GM12878 (cell line): ENCODE measurements around the gene ING1. TPM values are rescaled to one million over a fixed set of nuclear protein-coding genes. Genes with fewer than 3 reads are reported as not detected.

Experiments used
- ATAC-seq: fragments of 200-7000 bp; cut with Tn5 transposase; 3 replicates; pipeline ENCODE4 v1.9.1; 2020; ENCODE audit warnings: mild to moderate bottlenecking, moderate library complexity
- BruUV-seq: library from RNA; stranded (reverse); fragments of 400-500 nt; replicated peaks from 2 replicates; lab custom pipeline; 2021; lab: Mats Ljungman, UMichigan
- CTCF ChIA-PET: fragments of 300-600 bp; sonication (Branson Sonifier 250); formaldehyde crosslinking; extraction: SDS; loops from one replicate; lab custom pipeline; 2021; ENCODE audit warnings: inconsistent platforms; lab: Yijun Ruan, JAX
- POLR2A ChIA-PET: fragments of 350-600 bp; formaldehyde crosslinking; extraction: SDS; loops from one replicate; lab custom pipeline; 2021; ENCODE audit warnings: inconsistent platforms; lab: Charles Lee
- RAD21 ChIA-PET: fragments of 300-600 bp; sonication (Branson Sonifier 250); formaldehyde crosslinking; loops from one replicate; lab custom pipeline; 2023; ENCODE audit warnings: antibody characterized with exemption; ENCODE audit not compliant: unreplicated experiment; lab: Charles Lee
- SMC1A ChIA-PET: fragments of 300-600 bp; sonication (Branson Sonifier 250); formaldehyde crosslinking; loops from one replicate; lab custom pipeline; 2023; ENCODE audit not compliant: unreplicated experiment, uncharacterized antibody; lab: Charles Lee
- DNase-seq: peaks from one replicate; pipeline ENCODE4 v3.0.0-alpha.2; 2011; ENCODE audit warnings: low read depth, low spot score
- FAIRE-seq: peaks from 3 replicates; lab custom pipeline; 2011; peaks lifted over from hg19 to GRCh38; lab: Jason Lieb, UNC
- H2AFZ ChIP-seq: 2 replicates; pipeline ENCODE4 v1.6.0; 2011; ENCODE audit warnings: low read depth, low read length, control low read depth; ENCODE audit not compliant: control insufficient read depth
- H3K27ac ChIP-seq: 2 replicates; pipeline ENCODE4 v1.5.1; 2011; ENCODE audit warnings: control low read depth; ENCODE audit not compliant: control insufficient read depth, insufficient read depth
- H3K27me3 ChIP-seq, 2 experiments: replicated peaks in 1 of 2; 2 replicates each; pipeline versions ENCODE4 v1.6.0 to v1.6.1; 2011; ENCODE audit warnings: low read length in 1 of 2; ENCODE audit not compliant: control insufficient read depth in 2 of 2, insufficient read depth in 2 of 2
- H3K36me3 ChIP-seq, 2 experiments: 2 replicates each; pipeline ENCODE4 v1.5.1; 2011; ENCODE audit warnings: low read length in 1 of 2; ENCODE audit not compliant: control insufficient read depth in 2 of 2, insufficient read depth in 2 of 2
- H3K4me1 ChIP-seq: 2 replicates; pipeline ENCODE4 v1.6.1; 2011; ENCODE audit warnings: mild to moderate bottlenecking, low read length, moderate library complexity, mixed read lengths; ENCODE audit not compliant: control insufficient read depth, insufficient read depth
- H3K4me2 ChIP-seq: 2 replicates; pipeline ENCODE4 v1.6.0; 2011; ENCODE audit warnings: control low read depth; ENCODE audit not compliant: control insufficient read depth, insufficient read depth
- H3K4me3 ChIP-seq: fragments of 200-600 bp; sonication (generic); 2 replicates; pipeline ENCODE4 v1.5.1; 2016
- H3K79me2 ChIP-seq: 2 replicates; pipeline ENCODE4 v1.6.0; 2011; ENCODE audit warnings: low read length; ENCODE audit not compliant: control insufficient read depth, insufficient read depth
- H3K9ac ChIP-seq: 2 replicates; pipeline ENCODE4 v1.8.0; 2011; ENCODE audit warnings: low read length, control low read depth, mixed read lengths; ENCODE audit not compliant: control insufficient read depth, insufficient read depth
- H3K9me3 ChIP-seq: replicated peaks from 3 replicates; pipeline ENCODE4 v1.5.1; 2011; ENCODE audit warnings: mild to moderate bottlenecking, low read length; ENCODE audit not compliant: control insufficient read depth, insufficient read depth
- H4K20me1 ChIP-seq: 2 replicates; pipeline ENCODE4 v1.6.0; 2011; ENCODE audit not compliant: control insufficient read depth, insufficient read depth
- ATF7 ChIP-seq: fragments of 450-650 bp; IDR thresholded peaks from 2 replicates; pipeline ENCODE4 v1.6.1; 2016; ENCODE audit warnings: low read depth, mild to moderate bottlenecking
- BCL11A ChIP-seq: IDR thresholded peaks from 2 replicates; pipeline ENCODE4 v1.6.1; 2011; ENCODE audit warnings: low read depth, low read length
- CBFB ChIP-seq: IDR thresholded peaks from 2 replicates; pipeline ENCODE4 v1.6.1; 2016; ENCODE audit warnings: antibody characterized with exemption, low read depth
- CHD1 ChIP-seq: IDR thresholded peaks from 2 replicates; pipeline ENCODE4 v1.6.1; 2012; ENCODE audit warnings: low read depth, low read length, improper control_type of control experiment
- GABPA ChIP-seq: IDR thresholded peaks from 2 replicates; pipeline ENCODE4 v1.6.1; 2014; ENCODE audit warnings: antibody characterized with exemption, low read depth, mild to moderate bottlenecking, inconsistent platforms
- IKZF1 ChIP-seq: fragments of 450-650 bp; conservative IDR thresholded peaks from 2 replicates; pipeline ENCODE4 v1.6.1; 2017; ENCODE audit warnings: antibody characterized with exemption, mild to moderate bottlenecking
- KDM1A ChIP-seq: fragments of 200-600 bp; sonication (generic); IDR thresholded peaks from 2 replicates; pipeline ENCODE4 v1.6.1; 2016; ENCODE audit warnings: borderline replicate concordance
- LARP7 ChIP-seq: fragments of 450-650 bp; IDR thresholded peaks from 2 replicates; pipeline ENCODE4 v1.6.1; 2017; ENCODE audit warnings: mild to moderate bottlenecking
- NKRF ChIP-seq: fragments of 450-650 bp; conservative IDR thresholded peaks from 2 replicates; pipeline ENCODE4 v1.6.1; 2017; ENCODE audit warnings: mild to moderate bottlenecking, moderate library complexity
- RBBP5 ChIP-seq: fragments of 200-600 bp; sonication (generic); conservative IDR thresholded peaks from 2 replicates; pipeline ENCODE4 v1.6.1; 2016
- RCOR1 ChIP-seq: conservative IDR thresholded peaks from 2 replicates; pipeline ENCODE4 v1.6.1; 2012; ENCODE audit warnings: low read depth, low read length, improper control_type of control experiment
- RELA ChIP-seq: fragments of 450-650 bp; IDR thresholded peaks from 2 replicates; pipeline ENCODE4 v1.8.0; 2014; ENCODE audit warnings: borderline replicate concordance; ENCODE audit not compliant: partially characterized antibody
- TCF12 ChIP-seq: IDR thresholded peaks from 2 replicates; pipeline ENCODE4 v1.6.1; 2011; ENCODE audit warnings: low read depth, mild to moderate bottlenecking, low read length
- WGBS: methylation state at CpG from one replicate; pipeline ENCODE4 v1.1.6; 2016; ENCODE audit warnings: low lambda C conversion rate; ENCODE audit not compliant: insufficient replicate concordance, insufficient coverage; ENCODE audit errors: missing lambda C conversion rate; 5-methylcytosine and 5-hydroxymethylcytosine counted together
- in situ Hi-C: fragments of 300-500 bp; cut with MboI; formaldehyde crosslinking; loops from 9 replicates; pipeline ENCODE4 v1.14.3; 2018; ENCODE audit warnings: mixed read lengths
- intact Hi-C: fragments of 100-400 bp; cut with micrococcal nuclease; formaldehyde crosslinking; loops from one replicate; pipeline ENCODE4 v1.14.2; 2022; ENCODE audit not compliant: unreplicated experiment
- polyA plus RNA-seq, 11 experiments: library from polyadenylated mRNA; depleted of rRNA in 4 of 11; unstranded in 6 of 11; stranded (reverse) in 5 of 11; fragments of >200 nt; fragmentation: Nextera tagmentation in 4 of 11; fragmentation: Illumina TruSeq in 1 of 11; extraction: Ambion mirVana in 4 of 11; extraction: Trizol in 1 of 11; gene quantifications; 1 replicate in 1 of 11; 2 replicates in 10 of 11; pipeline versions ENCODE4 v1.2.1 to v1.2.3, GENCODE V29; 2011 to 2016; ENCODE audit warnings: inconsistent platforms in 2 of 11, missing spikeins in 2 of 11, low read depth in 1 of 11
- total RNA-seq, 4 experiments: library from RNA; depleted of rRNA in 3 of 4; stranded (reverse); fragments of >200 nt in 3 of 4; fragmentation: Illumina TruSeq in 1 of 4; extraction: Trizol in 1 of 4; gene quantifications; 2 replicates each; pipeline versions ENCODE4 v1.2.1 to v1.2.3, GENCODE V29; 2013 to 2021
- TF ChIP-seq, protein P1 (sequence below): fragments of 450-650 bp; formaldehyde crosslinking; IDR thresholded peaks from 2 replicates; pipeline ENCODE4 v1.4.0; 2022; ENCODE audit warnings: mild to moderate bottlenecking, moderate library complexity
- TF ChIP-seq, protein P2 (sequence below): fragments of 450-650 bp; IDR thresholded peaks from 2 replicates; pipeline ENCODE4 v1.6.1; 2016; ENCODE audit warnings: mild to moderate bottlenecking

The ING1 gene
- total and polyA plus RNA-seq, 10 of the 15 experiments (the other 5 are each of a cell fraction or from before 2014, with no cell fraction given), result 1.3 to 20.4 (median 13.1) TPM

- in situ Hi-C loops (no loop called here), intact Hi-C loops (loop anchor here (1.0 to 5.0 kb wide), 3 partner anchors 19 to 60 kb away; partner anchors contain the start of gene NAXD)
- 2% methylated on average over 24 of the region's 28 CpGs for WGBS
- no peaks in the 10 kb centered on the region for H3K27me3 ChIP-seq
- no TSS peak for BruUV-seq
- H3K36me3 ChIP-seq, result peaks cover 5% of the 10 kb centered on the region in 2 experiments; a peak in 3 of 4 replicates
- no peaks in the 10 kb centered on the region for H3K9me3 ChIP-seq
- no peaks in the 10 kb centered on the region; the same call in 1 of the 2 replicates for H3K79me2 ChIP-seq
- H3K4me3 ChIP-seq, result peak overlapping the region; percentile 24; the same call in 1 of the 2 replicates
- H4K20me1 ChIP-seq, result no peaks in the 10 kb centered on the region
- CTCF ChIA-PET, result interaction anchor here (0.6 to 1.4 kb wide), 7 partner anchors 12 to 143 kb away, joined by 3 to 7 read pairs (median 3); partner anchors contain the start of gene NAXD
- RAD21 ChIA-PET, result interaction anchor here (0.6 to 1.9 kb wide), 9 partner anchors 13 to 164 kb away, joined by 3 to 9 read pairs (median 4); partner anchors contain the start of genes CARS2 and NAXD
- SMC1A ChIA-PET, result interaction anchor here (0.9 to 1.5 kb wide), 10 partner anchors 11 to 141 kb away, joined by 3 to 6 read pairs (median 3); no protein-coding TSS in a partner anchor
- H2AFZ ChIP-seq, result peak overlapping the region; percentile 6; the same call in 1 of the 2 replicates
- H3K4me2 ChIP-seq, result peak overlapping the region; percentile 93
- ATAC-seq (peak; percentile 89), DNase-seq (peak; percentile 63), FAIRE-seq (peak; percentile 74)
- peaks cover 16% of the 10 kb centered on the region for H3K4me1 ChIP-seq
- H3K27ac ChIP-seq, result peak overlapping the region; percentile 86
- POLR2A ChIA-PET, result interaction anchor here (0.9 to 1.9 kb wide), 8 partner anchors 10 to 60 kb away, joined by 3 to 8 read pairs (median 5); partner anchors contain the start of gene CARS2
- peak overlapping the region; percentile 39; the same call in 1 of the 2 replicates for H3K9ac ChIP-seq
- TF ChIP-seq KDM1A, result no peak
- TF ChIP-seq ATF7, result no peak
- TF ChIP-seq, protein P1, sequence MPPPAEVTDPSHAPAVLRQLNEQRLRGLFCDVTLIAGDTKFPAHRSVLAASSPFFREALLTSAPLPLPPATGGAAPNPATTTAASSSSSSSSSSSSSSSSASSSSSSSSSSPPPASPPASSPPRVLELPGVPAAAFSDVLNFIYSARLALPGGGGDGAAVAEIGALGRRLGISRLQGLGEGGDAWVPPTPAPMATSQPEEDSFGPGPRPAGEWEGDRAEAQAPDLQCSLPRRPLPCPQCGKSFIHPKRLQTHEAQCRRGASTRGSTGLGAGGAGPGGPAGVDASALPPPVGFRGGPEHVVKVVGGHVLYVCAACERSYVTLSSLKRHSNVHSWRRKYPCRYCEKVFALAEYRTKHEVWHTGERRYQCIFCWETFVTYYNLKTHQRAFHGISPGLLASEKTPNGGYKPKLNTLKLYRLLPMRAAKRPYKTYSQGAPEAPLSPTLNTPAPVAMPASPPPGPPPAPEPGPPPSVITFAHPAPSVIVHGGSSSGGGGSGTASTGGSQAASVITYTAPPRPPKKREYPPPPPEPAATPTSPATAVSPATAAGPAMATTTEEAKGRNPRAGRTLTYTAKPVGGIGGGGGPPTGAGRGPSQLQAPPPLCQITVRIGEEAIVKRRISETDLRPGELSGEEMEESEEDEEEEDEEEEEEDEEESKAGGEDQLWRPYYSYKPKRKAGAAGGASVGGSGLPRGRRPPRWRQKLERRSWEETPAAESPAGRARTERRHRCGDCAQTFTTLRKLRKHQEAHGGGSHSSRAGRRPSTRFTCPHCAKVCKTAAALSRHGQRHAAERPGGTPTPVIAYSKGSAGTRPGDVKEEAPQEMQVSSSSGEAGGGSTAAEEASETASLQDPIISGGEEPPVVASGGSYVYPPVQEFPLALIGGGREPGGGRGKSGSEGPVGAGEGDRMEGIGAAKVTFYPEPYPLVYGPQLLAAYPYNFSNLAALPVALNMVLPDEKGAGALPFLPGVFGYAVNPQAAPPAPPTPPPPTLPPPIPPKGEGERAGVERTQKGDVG (CRISPR knock-in tag), result no peak
- no peak for TF ChIP-seq CBFB
- TF ChIP-seq GABPA, result no peak
- TF ChIP-seq BCL11A, result no peak
- TF ChIP-seq IKZF1, result peak; percentile 91
- TF ChIP-seq NKRF, result no peak
- TF ChIP-seq LARP7, result peak; percentile 22; the same call in 1 of the 2 replicates
- TF ChIP-seq, protein P2, sequence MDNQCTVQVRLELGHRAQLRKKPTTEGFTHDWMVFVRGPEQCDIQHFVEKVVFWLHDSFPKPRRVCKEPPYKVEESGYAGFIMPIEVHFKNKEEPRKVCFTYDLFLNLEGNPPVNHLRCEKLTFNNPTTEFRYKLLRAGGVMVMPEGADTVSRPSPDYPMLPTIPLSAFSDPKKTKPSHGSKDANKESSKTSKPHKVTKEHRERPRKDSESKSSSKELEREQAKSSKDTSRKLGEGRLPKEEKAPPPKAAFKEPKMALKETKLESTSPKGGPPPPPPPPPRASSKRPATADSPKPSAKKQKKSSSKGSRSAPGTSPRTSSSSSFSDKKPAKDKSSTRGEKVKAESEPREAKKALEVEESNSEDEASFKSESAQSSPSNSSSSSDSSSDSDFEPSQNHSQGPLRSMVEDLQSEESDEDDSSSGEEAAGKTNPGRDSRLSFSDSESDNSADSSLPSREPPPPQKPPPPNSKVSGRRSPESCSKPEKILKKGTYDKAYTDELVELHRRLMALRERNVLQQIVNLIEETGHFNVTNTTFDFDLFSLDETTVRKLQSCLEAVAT, result no peak; the same call in none of the 2 replicates
- TF ChIP-seq RBBP5, result no peak
- no peak for TF ChIP-seq CHD1
- TF ChIP-seq RELA, result no peak
- TF ChIP-seq RCOR1, result no peak
- TF ChIP-seq TCF12, result 0 out of 2 replicates have a peak, but pooled peaks have one; percentile 30
Measured at GRCh38 chr13:110676595-110677587, 36.6 kb upstream of the ING1 start.
